Osteoblast (primary cell): ENCODE data around the gene PLEKHA6. TPM values are rescaled to one million over a fixed set of nuclear protein-coding genes. Genes with fewer than 3 reads are reported as not detected.

Experiments
- DNase-seq: peaks from one replicate; pipeline ENCODE4 v3.0.0; 2011; ENCODE audit warnings: low spot score, mixed read lengths; ENCODE audit not compliant: insufficient read length; ENCODE audit errors: missing footprints
- H2AFZ ChIP-seq: 2 replicates; pipeline ENCODE4 v1.6.0; 2011; ENCODE audit warnings: mild to moderate bottlenecking, low read length
- H3K27ac ChIP-seq: 2 replicates; pipeline ENCODE4 v1.5.1; 2011; ENCODE audit warnings: mild to moderate bottlenecking, low read depth, low read length, moderate library complexity
- H3K27me3 ChIP-seq: 2 replicates; pipeline ENCODE4 v1.6.0; 2012; ENCODE audit warnings: mild to moderate bottlenecking, control low read depth, inconsistent platforms, low read length, moderate library complexity; ENCODE audit not compliant: insufficient read depth
- H3K36me3 ChIP-seq: 2 replicates; pipeline ENCODE4 v1.5.1; 2011; ENCODE audit warnings: mild to moderate bottlenecking, low read length, control low read depth, moderate library complexity; ENCODE audit not compliant: insufficient read depth
- H3K4me1 ChIP-seq: 2 replicates; pipeline ENCODE4 v1.5.1; 2011; ENCODE audit warnings: mild to moderate bottlenecking, low read length, control low read depth, moderate library complexity; ENCODE audit not compliant: insufficient read depth
- H3K4me2 ChIP-seq: 2 replicates; pipeline ENCODE4 v1.6.0; 2011; ENCODE audit warnings: mild to moderate bottlenecking, low read length; ENCODE audit not compliant: insufficient read depth
- H3K4me3 ChIP-seq: fragments of 200-600 bp; sonication (generic); 3 replicates; pipeline ENCODE4 v1.5.1; 2012; ENCODE audit warnings: mild to moderate bottlenecking, low read length, inconsistent platforms; ENCODE audit not compliant: insufficient read depth
- H3K79me2 ChIP-seq: 2 replicates; pipeline ENCODE4 v1.6.0; 2012; ENCODE audit warnings: mild to moderate bottlenecking, low read length, control low read depth, inconsistent platforms; ENCODE audit not compliant: insufficient read depth
- H3K9me3 ChIP-seq: 2 replicates; pipeline ENCODE4 v1.5.1; 2011; ENCODE audit warnings: low read depth, low read length, control low read depth
- H4K20me1 ChIP-seq: 2 replicates; pipeline ENCODE4 v1.6.0; 2012; ENCODE audit warnings: mild to moderate bottlenecking, low read length, control low read depth; ENCODE audit not compliant: insufficient read depth
- total RNA-seq: library from RNA; depleted of rRNA; stranded (reverse); fragments of >200 nt; gene quantifications from 2 replicates; pipeline ENCODE4 v1.2.3, GENCODE V29; 2012
- TF ChIP-seq, protein P1 (sequence below): IDR thresholded peaks from 2 replicates; pipeline ENCODE4 v1.5.1; 2011; ENCODE audit warnings: mild to moderate bottlenecking, low read depth, low read length, moderate library complexity; ENCODE audit errors: extremely low read depth

PLEKHA6 gene
- total RNA-seq, 1 donor = 0.36 TPM

GRCh38 chr1:204339541-204339940 is 20.2 kb downstream of the PLEKHA6 start:
- Histone ChIP-seq H3K79me2 (no peaks in the 10 kb centered on the region), H3K27ac (no peak overlapping the region), H3K4me2 (no peak overlapping the region), H3K36me3 (no peaks in the 10 kb centered on the region), H3K4me1 (no peaks in the 10 kb centered on the region), H2AFZ (no peak overlapping the region), H3K27me3 (peaks cover 49% of the 10 kb centered on the region), H3K4me3 (no peak overlapping the region), H3K9me3 (no peaks in the 10 kb centered on the region), H4K20me1 (no peaks in the 10 kb centered on the region)
- TF ChIP-seq, protein P1, sequence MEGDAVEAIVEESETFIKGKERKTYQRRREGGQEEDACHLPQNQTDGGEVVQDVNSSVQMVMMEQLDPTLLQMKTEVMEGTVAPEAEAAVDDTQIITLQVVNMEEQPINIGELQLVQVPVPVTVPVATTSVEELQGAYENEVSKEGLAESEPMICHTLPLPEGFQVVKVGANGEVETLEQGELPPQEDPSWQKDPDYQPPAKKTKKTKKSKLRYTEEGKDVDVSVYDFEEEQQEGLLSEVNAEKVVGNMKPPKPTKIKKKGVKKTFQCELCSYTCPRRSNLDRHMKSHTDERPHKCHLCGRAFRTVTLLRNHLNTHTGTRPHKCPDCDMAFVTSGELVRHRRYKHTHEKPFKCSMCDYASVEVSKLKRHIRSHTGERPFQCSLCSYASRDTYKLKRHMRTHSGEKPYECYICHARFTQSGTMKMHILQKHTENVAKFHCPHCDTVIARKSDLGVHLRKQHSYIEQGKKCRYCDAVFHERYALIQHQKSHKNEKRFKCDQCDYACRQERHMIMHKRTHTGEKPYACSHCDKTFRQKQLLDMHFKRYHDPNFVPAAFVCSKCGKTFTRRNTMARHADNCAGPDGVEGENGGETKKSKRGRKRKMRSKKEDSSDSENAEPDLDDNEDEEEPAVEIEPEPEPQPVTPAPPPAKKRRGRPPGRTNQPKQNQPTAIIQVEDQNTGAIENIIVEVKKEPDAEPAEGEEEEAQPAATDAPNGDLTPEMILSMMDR = no peak
- DNase-seq = no peak

DNA sequence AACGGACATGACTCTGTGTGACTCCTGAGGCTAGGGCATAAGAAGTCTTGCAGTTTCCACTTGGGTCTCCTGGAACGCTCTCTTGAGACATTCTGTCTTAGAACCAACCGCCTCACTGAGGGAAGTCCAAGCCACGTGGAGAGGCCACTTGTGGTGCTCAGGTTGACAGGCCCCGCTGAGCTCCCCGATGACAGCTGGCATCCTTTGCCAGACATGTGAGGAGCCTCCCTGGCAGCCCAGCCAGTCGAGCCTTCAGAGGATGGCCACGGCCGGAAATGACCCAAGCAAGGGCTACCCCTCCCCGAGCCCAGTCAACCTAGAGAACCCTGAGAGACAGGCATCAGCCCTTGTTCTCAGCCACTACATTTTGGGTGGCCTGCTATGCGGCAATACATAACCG is 20.7 kb downstream of the PLEKHA6 start:
- DNase-seq = no peak
- peaks cover 51% of the 10 kb centered on the region for H3K27me3 ChIP-seq
- H3K4me2 ChIP-seq = no peak overlapping the region
- no peaks in the 10 kb centered on the region for H4K20me1 ChIP-seq
- H3K9me3 ChIP-seq = no peaks in the 10 kb centered on the region
- H3K4me1 ChIP-seq = no peaks in the 10 kb centered on the region
- TF ChIP-seq, protein P1 = no peak
- no peaks in the 10 kb centered on the region for H3K36me3 ChIP-seq
- no peak overlapping the region for H3K4me3 ChIP-seq
- no peaks in the 10 kb centered on the region for H3K79me2 ChIP-seq
- no peak overlapping the region for H3K27ac ChIP-seq
- H2AFZ ChIP-seq = no peak overlapping the region

- Histone ChIP-seq H3K27ac (no peak overlapping the region), H3K4me3 (no peak overlapping the region), H3K9me3 (no peaks in the 10 kb centered on the region), H2AFZ (no peak overlapping the region), H4K20me1 (no peaks in the 10 kb centered on the region), H3K4me2 (no peak overlapping the region), H3K79me2 (no peaks in the 10 kb centered on the region), H3K27me3 (peaks cover 50% of the 10 kb centered on the region), H3K36me3 (no peaks in the 10 kb centered on the region), H3K4me1 (no peaks in the 10 kb centered on the region)
- DNase-seq = no peak
- TF ChIP-seq, protein P1 = no peak
Measured at GRCh38 chr1:204338360-204338759, 21.4 kb downstream of the PLEKHA6 start.

GRCh38 chr1:204337583-204337982 is 22.1 kb downstream of the PLEKHA6 start:
- no peak for DNase-seq
- no peak overlapping the region for H3K4me2 ChIP-seq
- H2AFZ ChIP-seq = no peak overlapping the region

More at GRCh38 chr1:204337583-204337982, 22.1 kb downstream of the PLEKHA6 start:
- TF ChIP-seq, protein P1 = no peak
- Histone ChIP-seq H3K27me3 (peaks cover 52% of the 10 kb centered on the region), H3K4me3 (no peak overlapping the region), H3K9me3 (no peaks in the 10 kb centered on the region), H4K20me1 (no peaks in the 10 kb centered on the region), H3K36me3 (no peaks in the 10 kb centered on the region), H3K27ac (no peak overlapping the region), H3K4me1 (no peaks in the 10 kb centered on the region), H3K79me2 (no peaks in the 10 kb centered on the region)
